ENCODE results near the gene AKNA.
A peak's percentile ranks its signal among the peaks of the same experiment; 100 is the strongest.
"Not testable (repeated sequence)": the region's sequence is repeated elsewhere in the genome, so short reads cannot be mapped to it uniquely, and the experiment has no call there.

AKNA gene

GRCh38 chr9:114341152-114341830 is 46.5 kb downstream of the AKNA start:
- DNase-seq (ENCODE audit: low spot score) = no peak

DNA sequence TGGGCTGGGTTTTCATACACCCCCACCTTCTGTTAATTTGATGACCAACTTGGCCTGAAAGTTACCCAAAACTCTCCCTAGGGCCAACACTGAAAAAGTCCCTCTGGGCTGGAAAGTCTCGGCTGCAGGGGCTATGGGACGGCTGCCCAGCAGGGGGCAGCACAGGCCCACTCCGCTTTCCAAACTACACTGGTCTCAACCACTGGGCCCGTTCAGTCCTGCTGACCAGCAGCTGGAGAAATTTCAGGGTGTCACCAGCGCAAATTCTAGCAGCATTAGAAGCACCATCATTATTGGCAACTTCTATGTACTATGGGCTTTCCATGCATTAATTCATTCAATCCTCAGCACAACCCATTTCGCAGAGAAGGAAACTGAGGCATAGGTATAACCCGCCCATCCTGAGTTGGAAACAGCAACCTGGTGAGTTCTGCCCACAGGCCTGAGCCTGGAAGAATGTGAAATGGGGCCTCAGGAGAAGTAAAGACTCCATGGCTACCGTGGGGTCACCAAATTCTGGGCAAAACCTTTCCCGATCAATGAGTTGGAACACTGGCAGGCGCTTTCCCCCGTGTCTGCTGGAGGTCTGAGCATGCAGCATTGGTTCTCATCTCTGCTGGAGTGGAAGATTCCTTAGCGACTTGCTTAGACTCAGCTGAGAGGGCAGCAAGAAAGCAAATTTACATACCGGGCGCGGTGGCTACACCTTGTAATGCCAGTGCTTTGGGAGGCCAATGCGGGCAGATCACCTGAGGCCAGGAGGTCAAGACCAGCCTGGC is 48.5 kb downstream of the AKNA start:
- DNase-seq (ENCODE audit: low spot score) = peak; percentile 87

DNA sequence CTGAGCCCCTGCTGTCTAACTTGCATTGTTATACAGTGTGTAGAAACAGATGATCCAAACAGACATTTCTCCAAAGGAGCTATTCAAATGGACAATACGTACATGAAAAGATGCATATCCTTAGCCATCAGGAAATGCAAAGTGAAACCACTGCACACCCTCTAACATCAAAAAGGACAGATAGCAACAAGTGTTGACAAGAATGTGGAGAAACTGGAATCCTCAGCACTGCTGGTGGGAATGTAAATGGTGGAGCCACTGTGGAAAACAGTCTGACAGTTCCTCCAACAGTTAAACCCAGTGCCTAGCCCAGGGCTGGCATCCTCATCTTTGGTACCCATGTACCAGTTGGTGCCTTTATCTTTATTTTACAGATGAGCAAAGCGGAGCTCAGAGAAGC is 49.6 kb downstream of the AKNA start:
- DNase-seq (ENCODE audit: low spot score) = no peak

- no peak for DNase-seq (ENCODE audit: low spot score)
Observed at GRCh38 chr9:114336699-114337395, 50.9 kb downstream of the AKNA start.

DNA sequence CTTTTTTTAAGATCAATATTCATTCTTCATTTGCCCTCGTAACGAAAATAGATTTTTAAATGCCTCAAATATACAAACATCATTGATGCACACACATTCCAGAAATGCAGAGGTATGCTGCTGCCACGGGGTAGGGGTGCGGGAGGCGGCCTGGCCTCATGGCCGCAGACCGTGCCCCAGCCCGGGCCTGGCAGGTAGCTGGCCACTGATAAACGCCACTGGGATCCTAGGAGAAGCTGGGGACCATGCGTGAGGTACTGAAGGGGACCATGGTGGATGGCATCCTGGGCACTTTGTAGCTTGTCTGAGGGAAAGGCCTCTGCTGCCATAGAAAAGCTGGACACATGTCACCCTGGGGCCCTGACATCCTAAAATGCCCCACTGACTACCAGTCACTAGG is 51.6 kb downstream of the AKNA start:
- no peak for DNase-seq (ENCODE audit: low spot score)

GRCh38 chr9:114335745-114336144 is 52.0 kb downstream of the AKNA start:
- no peak for DNase-seq (ENCODE audit: low spot score)

DNA sequence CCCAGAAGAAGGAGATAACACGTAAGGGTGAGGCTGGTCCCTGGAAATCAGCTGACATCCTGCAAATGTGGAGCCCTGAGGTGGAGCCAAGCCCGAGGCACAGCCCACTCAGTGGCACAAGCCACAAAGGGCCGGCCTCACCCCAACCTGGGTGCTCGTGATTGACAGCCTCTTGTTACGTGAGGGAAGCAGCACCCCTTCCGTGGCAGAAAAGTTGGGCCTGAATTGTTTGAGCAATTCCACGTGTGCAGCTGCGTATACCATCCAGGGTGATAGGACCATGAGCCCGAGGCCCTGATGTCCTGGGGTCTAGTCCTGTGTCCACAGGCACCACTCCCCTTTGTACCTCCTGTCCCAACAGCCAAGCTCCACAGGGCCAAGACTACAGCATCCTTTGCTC is 53.3 kb downstream of the AKNA start:
- DNase-seq (ENCODE audit: low spot score) = no peak

DNA sequence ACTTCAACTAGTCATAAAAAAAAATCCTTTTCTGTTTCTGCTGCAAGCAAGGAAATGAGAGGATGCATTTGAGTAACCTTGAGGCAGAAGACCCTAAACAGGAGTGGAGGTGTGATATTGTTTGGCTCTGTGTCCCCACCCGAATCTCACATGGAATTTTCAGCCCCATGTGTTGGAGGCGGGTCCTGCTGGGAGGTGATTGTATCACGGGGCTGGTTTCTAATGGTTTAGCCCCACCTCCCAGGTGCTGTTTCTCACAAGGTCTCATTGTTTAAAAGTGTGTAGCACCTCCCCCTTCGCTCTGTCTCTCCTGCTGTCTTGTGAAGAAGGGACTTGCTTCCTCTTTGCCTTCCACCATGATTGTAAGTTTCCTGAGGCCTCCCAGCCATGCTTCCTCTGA is 54.1 kb downstream of the AKNA start:
- DNase-seq (ENCODE audit: low spot score) = not testable (repeated sequence)

DNA sequence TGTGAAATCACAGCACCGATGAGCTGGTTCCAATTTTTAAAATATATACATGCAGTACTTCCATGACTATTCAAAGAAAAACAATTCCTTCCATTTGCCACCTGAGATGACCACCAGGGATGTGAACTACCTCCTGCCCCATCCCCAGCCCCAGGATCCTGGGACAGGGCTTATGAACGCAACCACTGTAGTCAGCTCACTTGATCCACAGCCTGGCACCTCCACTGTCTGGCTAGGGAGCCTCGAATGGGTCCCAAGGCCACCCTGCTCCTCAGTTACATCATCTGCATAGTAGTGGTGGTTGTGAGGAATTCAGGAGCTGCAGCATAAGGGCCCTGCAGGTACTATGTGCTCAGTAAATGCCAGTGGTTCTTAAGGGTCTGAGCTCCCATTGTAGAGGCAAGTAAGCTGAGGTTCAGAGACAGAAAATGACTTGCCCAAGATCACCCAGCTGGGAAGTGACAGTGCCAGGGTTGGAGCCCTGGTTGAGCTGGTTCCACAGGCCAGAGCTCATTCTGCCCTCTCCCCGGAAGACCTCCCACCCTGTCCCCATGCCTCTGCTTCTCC is 55.2 kb downstream of the AKNA start:
- not testable (repeated sequence) for DNase-seq (ENCODE audit: low spot score)

DNA sequence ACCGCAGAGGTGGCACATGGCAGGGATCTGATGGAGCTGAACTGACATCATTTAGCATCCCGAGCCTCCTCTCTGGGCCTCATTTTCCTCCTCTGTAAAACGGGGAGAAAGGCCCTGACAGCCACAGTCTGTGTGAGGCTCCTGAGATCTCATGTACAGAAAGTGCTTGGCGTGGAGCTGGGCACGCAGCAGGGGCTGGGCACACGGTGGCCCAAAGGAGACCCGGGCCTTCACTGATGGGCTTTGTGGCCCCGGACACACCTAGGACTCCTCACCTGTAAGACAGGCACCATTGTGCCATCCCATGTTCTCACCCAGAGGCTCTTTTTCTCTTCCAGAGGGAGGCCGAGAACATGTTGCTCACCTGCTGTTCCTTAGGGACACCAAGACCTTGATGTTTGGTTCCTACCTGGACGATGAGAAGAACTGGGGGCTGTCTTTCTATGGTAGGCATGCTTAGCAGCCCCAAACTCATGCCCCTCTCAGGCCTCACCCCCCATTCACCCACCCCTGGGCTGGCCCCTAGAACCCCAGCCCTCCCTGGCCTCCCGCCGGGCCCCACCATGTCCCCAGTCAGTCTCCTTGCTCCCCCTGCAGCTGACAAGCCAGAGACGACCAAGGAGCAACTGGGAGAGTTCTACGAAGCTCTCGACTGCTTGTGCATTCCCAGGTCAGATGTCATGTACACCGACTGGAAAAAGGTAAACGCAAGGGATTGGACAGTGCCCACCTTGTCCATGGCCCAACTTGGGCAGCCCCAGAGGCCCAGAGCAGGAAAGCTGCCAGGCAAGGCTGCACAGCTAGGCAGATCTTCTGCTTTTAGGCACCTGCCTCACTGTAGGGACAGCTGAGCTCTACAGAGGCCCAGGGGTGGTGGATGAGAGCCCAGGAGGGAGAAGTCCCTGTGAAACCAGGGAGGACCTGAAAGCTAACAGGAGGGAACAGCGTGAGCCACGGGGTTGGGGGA is 56.3 kb downstream of the AKNA start:
- not testable (repeated sequence) for DNase-seq (ENCODE audit: low spot score)

DNA sequence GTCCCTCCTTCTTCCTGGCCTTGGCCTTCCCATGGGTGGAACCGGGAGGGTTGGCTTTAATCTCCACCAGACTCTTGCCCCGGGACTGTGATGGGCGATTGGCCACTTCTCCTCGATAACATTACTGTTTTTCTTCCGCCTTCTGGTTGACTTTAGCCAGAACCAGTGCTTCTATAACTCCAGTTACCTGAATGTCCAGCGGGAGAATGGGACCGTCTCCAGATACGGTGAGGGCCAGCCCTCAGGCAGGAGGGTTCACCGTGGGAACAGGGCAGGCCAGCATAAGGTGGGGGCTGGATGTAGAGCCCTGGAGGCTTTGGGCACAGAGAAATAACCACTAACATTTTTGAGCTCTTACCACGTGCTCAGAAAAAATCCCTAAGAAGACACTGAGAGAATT is 57.1 kb downstream of the AKNA start:
- no peak for DNase-seq (ENCODE audit: low spot score)

DNA sequence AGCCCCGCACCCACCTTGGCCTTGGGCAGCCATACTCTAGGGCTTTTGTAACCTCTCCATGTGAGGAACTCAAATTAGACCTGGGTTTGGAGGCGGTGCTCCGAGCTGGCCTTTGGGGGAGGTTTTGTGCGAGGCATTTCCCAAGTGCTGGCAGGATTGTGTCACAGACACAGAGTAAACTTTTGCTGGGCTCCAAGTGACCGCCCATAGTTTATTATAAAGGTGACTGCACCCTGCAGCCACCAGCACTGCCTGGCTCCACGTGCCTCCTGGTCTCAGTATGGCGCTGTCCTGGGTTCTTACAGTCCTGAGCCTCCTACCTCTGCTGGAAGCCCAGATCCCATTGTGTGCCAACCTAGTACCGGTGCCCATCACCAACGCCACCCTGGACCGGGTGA is 58.2 kb downstream of the AKNA start, which contains the start of gene ORM2:
TSS of gene ORM2 (plus strand) at position 245 of the 398 bp plus-strand sequence. CDS start at position 281, 36 bp downstream.
- DNase-seq (ENCODE audit: low spot score) = not testable (repeated sequence)

DNA sequence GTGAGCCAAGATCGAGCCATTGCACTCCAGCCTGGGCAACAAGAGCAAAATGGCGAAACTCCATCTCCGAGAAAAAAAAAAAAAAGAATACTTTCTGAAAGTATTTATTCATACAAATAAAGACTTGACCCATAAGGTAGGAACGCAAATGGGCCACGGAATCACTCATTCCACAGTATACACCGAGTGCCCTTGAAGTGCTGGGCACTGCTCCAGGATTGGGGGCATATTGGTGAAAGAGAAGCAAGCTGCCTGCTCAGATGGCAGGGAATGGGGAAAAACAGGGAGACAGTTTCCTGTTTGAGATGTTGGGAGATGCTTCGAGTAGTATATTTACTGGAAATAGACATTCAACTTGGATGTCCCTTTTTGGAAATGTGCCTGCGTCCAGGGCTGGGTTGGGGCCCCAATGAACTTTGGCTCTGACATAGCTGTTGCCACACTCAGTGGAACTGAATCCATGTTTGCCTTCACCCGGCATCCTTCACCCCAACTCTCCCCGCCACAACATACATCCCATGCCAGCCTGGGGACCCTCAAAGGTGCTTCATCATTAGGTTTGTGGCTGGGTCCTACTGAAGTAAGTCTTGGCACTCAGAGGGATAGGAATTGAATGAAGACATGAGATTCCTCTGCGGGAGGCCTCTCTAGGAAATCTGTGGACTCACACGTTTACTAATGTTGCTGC is 58.7 kb downstream of the AKNA start:
- not testable (repeated sequence) for DNase-seq (ENCODE audit: low spot score)

GRCh38 chr9:114328357-114328820 is 59.4 kb downstream of the AKNA start:
- DNase-seq (ENCODE audit: low spot score) = not testable (repeated sequence)

DNA sequence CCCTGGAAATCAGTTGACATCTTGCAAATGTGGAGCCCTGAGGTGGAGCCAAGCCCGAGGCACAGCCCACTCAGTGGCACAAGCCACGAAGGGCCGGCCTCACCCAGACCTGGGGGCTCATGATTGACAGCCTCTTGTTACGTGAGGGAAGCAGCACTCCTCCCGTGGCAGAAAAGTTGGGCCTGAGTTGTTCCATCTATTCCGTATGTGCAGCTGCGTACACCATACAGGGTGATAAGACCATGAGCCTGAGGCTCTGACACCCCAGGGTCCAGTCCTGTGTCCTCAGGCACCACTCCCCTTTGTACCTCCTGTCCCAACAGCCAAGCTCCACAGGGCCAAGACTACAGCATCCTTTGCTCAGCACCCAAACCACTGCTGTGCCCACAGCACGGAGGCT is 60.0 kb downstream of the AKNA start:
- no peak for DNase-seq (ENCODE audit: low spot score)

DNA sequence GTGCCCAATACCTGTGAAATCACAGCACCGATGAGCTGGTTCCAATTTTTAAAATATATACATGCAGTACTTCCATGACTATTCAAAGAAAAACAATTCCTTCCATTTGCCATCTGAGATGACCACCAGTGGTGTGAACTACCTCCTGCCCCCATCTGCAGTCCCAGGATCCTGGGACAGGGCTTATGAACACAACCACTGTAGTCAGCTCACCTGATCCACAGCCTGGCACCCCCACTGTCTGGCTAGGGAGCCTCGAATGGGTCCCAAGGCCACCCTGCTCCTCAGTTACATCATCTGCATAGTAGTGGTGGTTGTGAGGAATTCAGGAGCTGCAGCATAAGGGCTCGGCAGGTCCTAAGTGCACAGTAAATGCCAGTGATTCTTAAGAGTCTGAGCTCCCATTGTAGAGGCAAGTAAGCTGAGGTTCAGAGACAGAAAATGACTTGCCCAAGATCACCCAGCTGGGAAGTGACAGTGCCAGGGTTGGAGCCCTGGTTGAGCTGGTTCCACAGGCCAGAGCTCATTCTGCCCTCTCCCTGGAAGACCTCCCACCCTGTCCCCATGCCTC is 62.0 kb downstream of the AKNA start:
- not testable (repeated sequence) for DNase-seq (ENCODE audit: low spot score)

GRCh38 chr9:114324965-114325364 is 62.8 kb downstream of the AKNA start:
- DNase-seq (ENCODE audit: low spot score) = not testable (repeated sequence)

DNA sequence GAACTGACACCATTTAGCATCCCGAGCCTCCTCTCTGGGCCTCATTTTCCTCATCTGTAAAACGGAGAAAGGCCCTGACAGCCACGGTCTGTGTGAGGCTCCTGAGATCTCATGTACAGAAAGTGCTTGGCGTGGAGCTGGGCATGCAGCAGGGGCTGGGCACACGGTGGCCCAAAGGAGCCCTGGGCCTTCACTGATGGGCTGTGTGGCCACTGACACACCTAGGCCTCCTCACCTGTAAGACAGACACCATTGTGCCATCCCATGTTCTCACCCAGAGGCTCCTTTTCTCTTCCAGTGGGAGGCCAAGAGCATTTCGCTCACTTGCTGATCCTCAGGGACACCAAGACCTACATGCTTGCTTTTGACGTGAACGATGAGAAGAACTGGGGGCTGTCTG is 63.3 kb downstream of the AKNA start:
- DNase-seq (ENCODE audit: low spot score) = no peak

- not testable (repeated sequence) for DNase-seq (ENCODE audit: low spot score)
Observed at GRCh38 chr9:114323849-114324248, 63.9 kb downstream of the AKNA start.

Measured in D341Med (cell line).